ENCODE data around the gene MORN1.

GRCh38 chr1:2301607-2302291 is 89.6 kb downstream of the MORN1 start:
- TF ChIP-seq CTCF (IDR thresholded peaks at IDR 0.05; ENCODE audit: low read depth, low read length, poor library complexity, severe bottlenecking) = no peak
- TF ChIP-seq EZH2phosphoT487 (IDR thresholded peaks at IDR 0.05; ENCODE audit: borderline replicate concordance, low read length) = no peak
